H1 (cell line): ENCODE measurements around the gene STAC2. TPM values are rescaled to one million over a fixed set of nuclear protein-coding genes. Genes with fewer than 3 reads are reported as not detected.

ENCODE experiments used
- CTCF ChIA-PET: fragments of 300-600 bp; sonication (Branson Sonifier 250); formaldehyde crosslinking; loops from one replicate; lab custom pipeline; 2021; ENCODE audit not compliant: partially characterized antibody; lab: Charles Lee
- POLR2A ChIA-PET: fragments of 300-600 bp; sonication (Branson Sonifier 250); formaldehyde crosslinking; loops from one replicate; lab custom pipeline; 2021; ENCODE audit warnings: inconsistent platforms; ENCODE audit not compliant: partially characterized antibody; lab: Charles Lee
- DNase-seq, 2 experiments: peaks; one replicate each; pipeline versions ENCODE4 v3.0.0 to v3.0.0-alpha.2; 2010 to 2022; ENCODE audit warnings: low spot score in 2 of 2, low read depth in 1 of 2, mixed read lengths in 1 of 2
- FAIRE-seq: peaks from 2 replicates; lab custom pipeline; 2011; peaks lifted over from hg19 to GRCh38; lab: Jason Lieb, UNC
- H2AFZ ChIP-seq: 2 replicates; pipeline ENCODE4 v1.8.1; 2012; ENCODE audit warnings: low read length, inconsistent platforms
- H2AK5ac ChIP-seq: 2 replicates; pipeline ENCODE4 v1.6.1; 2013; ENCODE audit warnings: low read depth, low read length
- H2BK120ac ChIP-seq: replicated peaks from 2 replicates; pipeline ENCODE3; 2013; ENCODE audit warnings: low read depth, low read length, inconsistent platforms
- H2BK12ac ChIP-seq: 2 replicates; pipeline ENCODE4 v1.6.1; 2013; ENCODE audit warnings: low read depth, low read length
- H2BK15ac ChIP-seq: 2 replicates; pipeline ENCODE4 v1.6.1; 2013; ENCODE audit warnings: low read length
- H2BK20ac ChIP-seq: 2 replicates; pipeline ENCODE4 v1.6.1; 2013; ENCODE audit warnings: low read length
- H2BK5ac ChIP-seq: 2 replicates; pipeline ENCODE4 v1.6.1; 2013; ENCODE audit warnings: low read depth, low read length
- H3K14ac ChIP-seq: 2 replicates; pipeline ENCODE4 v1.6.1; 2013; ENCODE audit warnings: inconsistent platforms; ENCODE audit not compliant: insufficient read length
- H3K18ac ChIP-seq: 2 replicates; pipeline ENCODE4 v1.6.1; 2013; ENCODE audit warnings: low read length; ENCODE audit errors: extremely low read depth
- H3K23ac ChIP-seq: 2 replicates; pipeline ENCODE4 v1.6.1; 2013; ENCODE audit warnings: inconsistent platforms; ENCODE audit not compliant: insufficient read length
- H3K23me2 ChIP-seq: 2 replicates; pipeline ENCODE4 v1.6.1; 2013; ENCODE audit warnings: low read depth, low read length
- H3K27ac ChIP-seq: 2 replicates; pipeline ENCODE4 v1.6.1; 2011; ENCODE audit warnings: low read depth, low read length, inconsistent platforms
- H3K27me3 ChIP-seq, 4 experiments: replicated peaks in 1 of 4; 1 replicate in 1 of 4; 2 replicates in 3 of 4; pipeline versions ENCODE4 v1.6.1 to v1.8.1; 2011 to 2013; ENCODE audit warnings: low read length in 3 of 4, mild to moderate bottlenecking in 3 of 4, inconsistent platforms in 2 of 4, mixed read lengths in 2 of 4, moderate library complexity in 1 of 4; ENCODE audit not compliant: control insufficient read depth in 3 of 4, insufficient read depth in 3 of 4; ENCODE audit errors: extremely low read depth in 1 of 4
- H3K36me3 ChIP-seq, 4 experiments: 2 replicates each; pipeline versions ENCODE4 v1.6.1 to v1.8.1; 2011 to 2013; ENCODE audit warnings: mild to moderate bottlenecking in 4 of 4, low read length in 3 of 4, moderate library complexity in 2 of 4, control low read depth in 1 of 4, inconsistent platforms in 1 of 4; ENCODE audit not compliant: insufficient read depth in 4 of 4, control insufficient read depth in 2 of 4
- H3K4ac ChIP-seq: replicated peaks from 2 replicates; pipeline ENCODE3; 2013; ENCODE audit warnings: low read length, low read depth, mixed read lengths, inconsistent platforms; ENCODE audit not compliant: insufficient read length
- H3K4me1 ChIP-seq, 4 experiments: replicated peaks in 1 of 4; 1 replicate in 1 of 4; 2 replicates in 3 of 4; pipeline versions ENCODE4 v1.6.1 to v1.8.1; 2011 to 2013; ENCODE audit warnings: low read length in 3 of 4, inconsistent platforms in 2 of 4, mixed read lengths in 1 of 4; ENCODE audit not compliant: insufficient read depth in 4 of 4, control insufficient read depth in 3 of 4
- H3K4me2 ChIP-seq, 2 experiments: 2 replicates each; pipeline versions ENCODE4 v1.6.1 to v1.8.1; 2011 to 2013; ENCODE audit warnings: low read depth in 2 of 2, low read length in 2 of 2, control low read depth in 1 of 2, inconsistent platforms in 1 of 2, mild to moderate bottlenecking in 1 of 2; ENCODE audit not compliant: insufficient read depth in 1 of 2
- H3K4me3 ChIP-seq, 4 experiments: fragments of 200-600, 300-600 bp in 1 of 4; sonication (generic), shearing (Covaris generic), sonication (Bioruptor Twin) in 1 of 4; 2 replicates each; pipeline versions ENCODE4 v1.5.1 to v1.8.1; 2011 to 2016; ENCODE audit warnings: low read length in 4 of 4, low read depth in 3 of 4, control low read depth in 2 of 4, inconsistent platforms in 2 of 4, mild to moderate bottlenecking in 2 of 4, mixed read lengths in 1 of 4, moderate library complexity in 1 of 4; ENCODE audit not compliant: insufficient read depth in 2 of 4; ENCODE audit errors: extremely low read depth in 1 of 4
- H3K56ac ChIP-seq: replicated peaks from 2 replicates; pipeline ENCODE3; 2013; ENCODE audit warnings: low read depth, mild to moderate bottlenecking, mixed read lengths, low read length, inconsistent platforms; ENCODE audit not compliant: insufficient read length
- H3K79me1 ChIP-seq: 2 replicates; pipeline ENCODE4 v1.6.1; 2013; ENCODE audit warnings: low read depth, low read length, control low read depth
- H3K79me2 ChIP-seq, 2 experiments: 2 replicates each; pipeline versions ENCODE4 v1.6.1 to v1.8.1; 2012 to 2013; ENCODE audit warnings: low read length in 2 of 2, mild to moderate bottlenecking in 2 of 2, inconsistent platforms in 1 of 2; ENCODE audit not compliant: insufficient read depth in 2 of 2, control insufficient read depth in 1 of 2
- H3K9ac ChIP-seq, 4 experiments: replicated peaks in 1 of 4; 1 replicate in 1 of 4; 2 replicates in 3 of 4; pipeline versions ENCODE4 v1.6.1 to v1.8.1; 2011 to 2013; ENCODE audit warnings: low read depth in 3 of 4, low read length in 3 of 4, control low read depth in 2 of 4, mild to moderate bottlenecking in 2 of 4, moderate library complexity in 2 of 4, inconsistent platforms in 1 of 4; ENCODE audit errors: extremely low read depth in 1 of 4
- H3K9me3 ChIP-seq, 2 experiments: 2 replicates each; pipeline versions ENCODE4 v1.6.1 to v1.8.1; 2012 to 2013; ENCODE audit warnings: mild to moderate bottlenecking in 2 of 2, moderate library complexity in 2 of 2, control low read depth in 1 of 2, inconsistent platforms in 1 of 2, low read depth in 1 of 2, low read length in 1 of 2, mixed read lengths in 1 of 2; ENCODE audit not compliant: insufficient read depth in 2 of 2
- H4K20me1 ChIP-seq, 2 experiments: replicated peaks in 1 of 2; 2 replicates each; pipeline versions ENCODE3 to v1.8.1; 2011 to 2013; ENCODE audit warnings: inconsistent platforms in 2 of 2, low read length in 2 of 2, mild to moderate bottlenecking in 1 of 2; ENCODE audit not compliant: insufficient read depth in 2 of 2, control insufficient read depth in 1 of 2
- H4K5ac ChIP-seq: 2 replicates; pipeline ENCODE4 v1.6.1; 2013; ENCODE audit warnings: low read length, low read depth, mixed read lengths, inconsistent platforms; ENCODE audit not compliant: insufficient read length
- H4K8ac ChIP-seq: 2 replicates; pipeline ENCODE4 v1.8.0; 2013; ENCODE audit warnings: mild to moderate bottlenecking, moderate library complexity, low read length, inconsistent platforms; ENCODE audit not compliant: insufficient read depth; ENCODE audit errors: extremely low read depth
- H4K91ac ChIP-seq: replicated peaks from 2 replicates; pipeline ENCODE3; 2013; ENCODE audit warnings: low read length, mixed read lengths, inconsistent platforms; ENCODE audit not compliant: insufficient read length
- ASH2L ChIP-seq: fragments of 200-600, 300-600 bp; sonication (generic); IDR thresholded peaks from one replicate; pipeline ENCODE4 v1.7.1; 2017; ENCODE audit warnings: low read length
- CREB1 ChIP-seq: IDR thresholded peaks from 2 replicates; pipeline ENCODE4 v1.6.1; 2012; ENCODE audit warnings: inconsistent platforms
- CTCF ChIP-seq, 3 experiments: IDR thresholded peaks; 1 replicate in 2 of 3; 2 replicates in 1 of 3; pipeline versions ENCODE4 v1.5.1 to v1.6.1; 2011; ENCODE audit warnings: low read length in 3 of 3, mild to moderate bottlenecking in 3 of 3, inconsistent platforms in 2 of 3, low read depth in 1 of 3, moderate library complexity in 1 of 3; ENCODE audit not compliant: insufficient read depth in 1 of 3; ENCODE audit errors: control extremely low read depth in 1 of 3
- MAFK ChIP-seq: IDR thresholded peaks from 2 replicates; pipeline ENCODE4 v1.6.1; 2012; ENCODE audit warnings: low read depth, mild to moderate bottlenecking, improper control_type of control experiment, low read length
- SIN3A ChIP-seq, 2 experiments: IDR thresholded peaks in 1 of 2; conservative IDR thresholded peaks in 1 of 2; 2 replicates each; pipeline ENCODE4 v1.6.1; 2011 to 2012; ENCODE audit warnings: low read length in 2 of 2, improper control_type of control experiment in 1 of 2, low read depth in 1 of 2, mild to moderate bottlenecking in 1 of 2
- SUZ12 ChIP-seq: fragments of 200-600 bp; sonication (generic); IDR thresholded peaks from 2 replicates; pipeline ENCODE4 v1.6.1; 2012; ENCODE audit warnings: mild to moderate bottlenecking, inconsistent platforms, low read length, moderate library complexity, mixed read lengths
- YY1 ChIP-seq: IDR thresholded peaks from 2 replicates; pipeline ENCODE4 v1.6.1; 2011; ENCODE audit warnings: low read depth, mild to moderate bottlenecking, low read length
- WGBS, 2 experiments: shearing (Covaris generic) in 1 of 2; methylation state at CpG; one replicate each; pipeline versions ENCODE4 v1.1.6 to v1.1.7; 2013 to 2015; ENCODE audit warnings: low lambda C conversion rate in 2 of 2, mixed read lengths in 2 of 2, inconsistent platforms in 1 of 2, low coverage in 1 of 2, missing lambda C conversion rate in 1 of 2; ENCODE audit not compliant: insufficient replicate concordance in 2 of 2, insufficient coverage in 1 of 2, insufficient read length in 1 of 2; ENCODE audit errors: extremely low coverage in 1 of 2, missing lambda C conversion rate in 1 of 2; 5-methylcytosine and 5-hydroxymethylcytosine counted together
- polyA plus RNA-seq, 7 experiments: library from polyadenylated mRNA; depleted of rRNA in 3 of 7; stranded (reverse) in 5 of 7; unstranded in 2 of 7; fragments of >200 nt in 5 of 7; fragments of 200-250 nt in 2 of 7; gene quantifications; 1 replicate in 5 of 7; 2 replicates in 1 of 7; 4 replicates in 1 of 7; pipeline versions ENCODE4 v1.2.1 to v1.2.3, GENCODE V29; 2011 to 2013; ENCODE audit warnings: missing spikeins in 2 of 7, mixed read lengths in 2 of 7
- total RNA-seq: library from RNA; stranded (reverse); fragmentation: NEBNext Ultra II Directional; extraction: Animal tissue kit (Norgen Biotek cat#: 25700); gene quantifications from 2 replicates; pipeline ENCODE4 v1.2.1, GENCODE V29; 2021

The STAC2 gene
- total and polyA plus RNA-seq, 2 of the 8 experiments (the other 6 are each of a cell fraction or from before 2014, with no cell fraction given) = 1.5 to 6.0 TPM

GRCh38 chr17:39235555-39236449, 10.1 kb upstream of the STAC2 start:
- Histone ChIP-seq H3K9me3 (no peaks in the 10 kb centered on the region), H2AK5ac (no peak overlapping the region), H3K23ac (no peak overlapping the region), H4K91ac (no peak overlapping the region), H4K5ac (no peak overlapping the region), H2BK20ac (0 out of 2 replicates have a peak overlapping the region, but pooled peaks have one; percentile 13), H3K4me2 (peak overlapping the region in 1 of 2 experiments; percentile 47; a peak in 2 of 4 replicates), H3K23me2 (peaks cover 4% of the 10 kb centered on the region; the same call in 1 of the 2 replicates), H3K79me2 (no peaks in the 10 kb centered on the region), H3K14ac (no peak overlapping the region), H3K4me1 (peaks cover 0 to 14% (median 10%) of the 10 kb centered on the region in 4 experiments; a peak in 6 of 7 replicates), H4K8ac (peak overlapping the region; percentile 45; the same call in 1 of the 2 replicates), H2AFZ (peak overlapping the region; percentile 34; the same call in 1 of the 2 replicates), H3K56ac (no peak overlapping the region), H2BK15ac (no peak overlapping the region), H2BK12ac (no peak overlapping the region), H2BK120ac (no peak overlapping the region), H3K79me1 (no peaks in the 10 kb centered on the region), H4K20me1 (no peaks in the 10 kb centered on the region), H3K18ac (no peak overlapping the region), H3K4ac (no peak overlapping the region), H3K9ac (no peak overlapping the region), H3K27me3 (no peaks in the 10 kb centered on the region), H3K36me3 (no peaks in the 10 kb centered on the region), H3K4me3 (no peak overlapping the region), H3K27ac (no peak overlapping the region), H2BK5ac (no peak overlapping the region)
- DNase-seq (peak; percentile 49 to 84), FAIRE-seq (peak; percentile 99)
- CTCF ChIA-PET = interaction anchor here (0.6 to 21.2 kb wide), 51 partner anchors 8 to 722 kb away, joined by 3 to 982 read pairs (median 4); partner anchors contain the start of genes ARL5C, PLXDC1, RPL19 and RPL23
- POLR2A ChIA-PET = interaction anchor here (0.6 to 3.9 kb wide), 13 partner anchors 8 to 71 kb away, joined by 3 to 29 read pairs (median 5); partner anchors contain the start of genes CACNB1 and RPL19
- 48% methylated on average over 17 of the region's 18 CpGs; no CpG with 5 or more reads in 1 of the 2 experiments for WGBS, 2 experiments
- TF ChIP-seq SUZ12 = no peak
- peak; percentile 94 to 100 (median 99) for TF ChIP-seq CTCF (IDR thresholded peaks at IDR 0.05; ENCODE audit: control extremely low read depth in 1 of 3, insufficient read depth in 1 of 3, low read depth in 1 of 3, low read length in 3 of 3)
- TF ChIP-seq ASH2L = peak; percentile 43
- peak; percentile 64 for TF ChIP-seq YY1
- TF ChIP-seq MAFK = no peak
- peak; percentile 59 for TF ChIP-seq CREB1
- TF ChIP-seq SIN3A (conservative IDR thresholded peaks at IDR 0.05 in 1 of 2, IDR thresholded peaks at IDR 0.05 in 1 of 2; ENCODE audit: low read depth in 1 of 2, low read length in 2 of 2) = peak in 1 of 2 experiments; percentile 84; a peak in 2 of 4 replicates
